ENCODE measurements around the gene CACNA1D. TPM values are rescaled to one million over a fixed set of nuclear protein-coding genes. Genes with fewer than 3 reads are reported as not detected.

CACNA1D gene
- total RNA-seq, 2 experiments from 2014 or later, result not detected

GRCh38 chr3:53525765-53526703 lies 31.6 kb downstream of the CACNA1D start:
- POLR2A ChIA-PET, result no interaction called here
- intact Hi-C loops (cut with micrococcal nuclease), result no loop called here
- no peak for ATAC-seq
- Mint-ChIP-seq H3K27ac (no peak overlapping the region), H3K27me3 (peaks cover 16% of the 10 kb centered on the region), H3K36me3 (ENCODE audit: low read depth) (no peaks in the 10 kb centered on the region), H3K4me3 (no peak overlapping the region), H3K4me1 (ENCODE audit: low read depth) (no peaks in the 10 kb centered on the region), H3K9me3 (no peaks in the 10 kb centered on the region)
- DNase-seq, result no peak
- TF ChIP-seq CTCF (IDR thresholded peaks at IDR 0.05), result no peak
- CTCF ChIA-PET, result interaction anchor here (0.8 to 1.3 kb wide), 2 partner anchors 184 kb away, joined by 3 to 4 read pairs; no protein-coding TSS in a partner anchor

- ChIA-PET CTCF (interaction anchor here (1.3 kb wide), 1 partner anchor 183 kb away, joined by 3 read pairs; no protein-coding TSS in a partner anchor), POLR2A (no interaction called here)
- H3K27me3 Mint-ChIP-seq, result peaks cover 19% of the 10 kb centered on the region
- H3K36me3 Mint-ChIP-seq (ENCODE audit: low read depth), result no peaks in the 10 kb centered on the region
- H3K9me3 Mint-ChIP-seq, result no peaks in the 10 kb centered on the region
- intact Hi-C loops (cut with micrococcal nuclease), result no loop called here
- TF ChIP-seq CTCF (IDR thresholded peaks at IDR 0.05), result no peak
- no peaks in the 10 kb centered on the region for H3K4me1 Mint-ChIP-seq (ENCODE audit: low read depth)
- DNase-seq, result no peak
- no peak overlapping the region for H3K4me3 Mint-ChIP-seq
- no peak for ATAC-seq
- H3K27ac Mint-ChIP-seq, result no peak overlapping the region
Measured at GRCh38 chr3:53526704-53527055, 32.3 kb downstream of the CACNA1D start.

- no peaks in the 10 kb centered on the region for H3K9me3 Mint-ChIP-seq
- no peak overlapping the region for H3K27ac Mint-ChIP-seq
- no peaks in the 10 kb centered on the region for H3K36me3 Mint-ChIP-seq (ENCODE audit: low read depth)
- no peak for DNase-seq
- H3K4me1 Mint-ChIP-seq (ENCODE audit: low read depth), result no peaks in the 10 kb centered on the region
- POLR2A ChIA-PET, result no interaction called here
- peaks cover 13% of the 10 kb centered on the region for H3K27me3 Mint-ChIP-seq
- no peak for TF ChIP-seq CTCF (IDR thresholded peaks at IDR 0.05)
- no peak overlapping the region for H3K4me3 Mint-ChIP-seq
- CTCF ChIA-PET, result no interaction called here
- ATAC-seq, result no peak
- intact Hi-C loops (cut with micrococcal nuclease), result no loop called here
Measured at GRCh38 chr3:53530205-53530604, 35.8 kb downstream of the CACNA1D start.

GRCh38 chr3:53531749-53532148 lies 37.3 kb downstream of the CACNA1D start:
- H3K27ac Mint-ChIP-seq, result no peak overlapping the region
- ChIA-PET CTCF (no interaction called here), POLR2A (no interaction called here)
- no peak for DNase-seq
- intact Hi-C loops (cut with micrococcal nuclease), result no loop called here
- no peak for TF ChIP-seq CTCF (IDR thresholded peaks at IDR 0.05)
- H3K36me3 Mint-ChIP-seq (ENCODE audit: low read depth), result no peaks in the 10 kb centered on the region
- H3K4me3 Mint-ChIP-seq, result no peak overlapping the region
- H3K27me3 Mint-ChIP-seq, result peaks cover 13% of the 10 kb centered on the region
- ATAC-seq, result no peak
- no peaks in the 10 kb centered on the region for H3K9me3 Mint-ChIP-seq
- no peaks in the 10 kb centered on the region for H3K4me1 Mint-ChIP-seq (ENCODE audit: low read depth)

- CTCF ChIA-PET, result interaction anchor here (1.2 kb wide), 1 partner anchor 176 kb away, joined by 3 read pairs; no protein-coding TSS in a partner anchor
- peaks cover 13% of the 10 kb centered on the region for H3K27me3 Mint-ChIP-seq
Measured at GRCh38 chr3:53533472-53533871, 39.1 kb downstream of the CACNA1D start.

More at GRCh38 chr3:53533472-53533871, 39.1 kb downstream of the CACNA1D start:
- POLR2A ChIA-PET, result no interaction called here
- Mint-ChIP-seq H3K4me3 (no peak overlapping the region), H3K27ac (no peak overlapping the region), H3K36me3 (ENCODE audit: low read depth) (no peaks in the 10 kb centered on the region), H3K9me3 (no peaks in the 10 kb centered on the region), H3K4me1 (ENCODE audit: low read depth) (no peaks in the 10 kb centered on the region)
- ATAC-seq, result no peak
- no peak for TF ChIP-seq CTCF (IDR thresholded peaks at IDR 0.05)
- no peak for DNase-seq
- intact Hi-C loops (cut with micrococcal nuclease), result no loop called here

Measured in activated CD8-positive, alpha-beta T cell treated with anti-CD3 and anti-CD28 coated beads for 36 hours (primary cell).